ENCODE data around the gene LRRC40.

DNA sequence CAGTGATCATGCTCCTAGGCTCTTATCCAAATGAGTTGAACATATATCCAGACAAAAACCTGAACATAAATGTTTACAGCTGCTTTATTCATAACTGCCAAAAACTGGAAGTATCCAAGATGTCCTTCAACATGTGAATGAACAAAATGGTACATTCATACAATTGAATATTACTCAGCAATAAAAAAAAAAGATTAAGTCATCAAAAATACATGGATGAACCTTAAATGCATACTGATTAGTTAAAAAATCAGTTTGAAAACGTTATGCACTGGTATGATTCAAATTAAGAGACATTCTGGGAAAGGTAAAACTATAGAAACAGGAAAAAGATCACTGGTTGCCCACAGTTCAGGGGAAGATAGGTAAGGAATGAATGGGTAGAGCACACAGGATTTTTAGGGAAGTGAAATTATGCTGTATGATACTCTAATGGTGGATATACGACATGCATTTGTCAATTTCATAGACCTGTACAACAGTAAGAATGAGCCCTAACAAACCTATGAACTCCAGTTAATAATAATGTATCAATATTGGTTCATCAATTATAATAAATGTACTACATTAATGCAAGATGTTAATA lies 3.1 kb downstream of the LRRC40 start:
- TF ChIP-seq LARP7 (IDR thresholded peaks at IDR 0.05) (no peak), SREBF1 (IDR thresholded peaks at IDR 0.05; ENCODE audit: borderline replicate concordance, low read depth, low read length) (no peak), AFF4 (CRISPR knock-in tag; IDR thresholded peaks at IDR 0.05) (no peak), CTCF (IDR thresholded peaks at IDR 0.05 in 2 of 3, conservative IDR thresholded peaks at IDR 0.05 in 1 of 3; ENCODE audit: insufficient read depth in 2 of 3, low read depth in 1 of 3, low read length in 3 of 3) (no peak), TEAD4 (IDR thresholded peaks at IDR 0.05; ENCODE audit: low read length) (no peak), TEAD4 (CRISPR knock-in tag; IDR thresholded peaks at IDR 0.05; ENCODE audit: borderline replicate concordance) (no peak), ESRRA (IDR thresholded peaks at IDR 0.05; ENCODE audit: borderline replicate concordance, low read depth) (no peak), ZNF12 (CRISPR knock-in tag; IDR thresholded peaks at IDR 0.05) (no peak), EZH2 (IDR thresholded peaks at IDR 0.05; ENCODE audit: borderline replicate concordance, low read depth, low read length) (no peak), KDM1A (IDR thresholded peaks at IDR 0.05) (no peak)
- TF ChIP-seq, protein P1, sequence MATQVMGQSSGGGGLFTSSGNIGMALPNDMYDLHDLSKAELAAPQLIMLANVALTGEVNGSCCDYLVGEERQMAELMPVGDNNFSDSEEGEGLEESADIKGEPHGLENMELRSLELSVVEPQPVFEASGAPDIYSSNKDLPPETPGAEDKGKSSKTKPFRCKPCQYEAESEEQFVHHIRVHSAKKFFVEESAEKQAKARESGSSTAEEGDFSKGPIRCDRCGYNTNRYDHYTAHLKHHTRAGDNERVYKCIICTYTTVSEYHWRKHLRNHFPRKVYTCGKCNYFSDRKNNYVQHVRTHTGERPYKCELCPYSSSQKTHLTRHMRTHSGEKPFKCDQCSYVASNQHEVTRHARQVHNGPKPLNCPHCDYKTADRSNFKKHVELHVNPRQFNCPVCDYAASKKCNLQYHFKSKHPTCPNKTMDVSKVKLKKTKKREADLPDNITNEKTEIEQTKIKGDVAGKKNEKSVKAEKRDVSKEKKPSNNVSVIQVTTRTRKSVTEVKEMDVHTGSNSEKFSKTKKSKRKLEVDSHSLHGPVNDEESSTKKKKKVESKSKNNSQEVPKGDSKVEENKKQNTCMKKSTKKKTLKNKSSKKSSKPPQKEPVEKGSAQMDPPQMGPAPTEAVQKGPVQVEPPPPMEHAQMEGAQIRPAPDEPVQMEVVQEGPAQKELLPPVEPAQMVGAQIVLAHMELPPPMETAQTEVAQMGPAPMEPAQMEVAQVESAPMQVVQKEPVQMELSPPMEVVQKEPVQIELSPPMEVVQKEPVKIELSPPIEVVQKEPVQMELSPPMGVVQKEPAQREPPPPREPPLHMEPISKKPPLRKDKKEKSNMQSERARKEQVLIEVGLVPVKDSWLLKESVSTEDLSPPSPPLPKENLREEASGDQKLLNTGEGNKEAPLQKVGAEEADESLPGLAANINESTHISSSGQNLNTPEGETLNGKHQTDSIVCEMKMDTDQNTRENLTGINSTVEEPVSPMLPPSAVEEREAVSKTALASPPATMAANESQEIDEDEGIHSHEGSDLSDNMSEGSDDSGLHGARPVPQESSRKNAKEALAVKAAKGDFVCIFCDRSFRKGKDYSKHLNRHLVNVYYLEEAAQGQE (IDR thresholded peaks at IDR 0.05; ENCODE audit: borderline replicate concordance): no peak
- TF ChIP-seq, protein P1 (CRISPR knock-in tag; IDR thresholded peaks at IDR 0.05; ENCODE audit: low read depth): no peak
